ENCODE measurements around the gene SLIT3.

The SLIT3 gene

GRCh38 chr5:168781941-168782571, 518.9 kb downstream of the SLIT3 start:
- DNase-seq = no peak

DNA sequence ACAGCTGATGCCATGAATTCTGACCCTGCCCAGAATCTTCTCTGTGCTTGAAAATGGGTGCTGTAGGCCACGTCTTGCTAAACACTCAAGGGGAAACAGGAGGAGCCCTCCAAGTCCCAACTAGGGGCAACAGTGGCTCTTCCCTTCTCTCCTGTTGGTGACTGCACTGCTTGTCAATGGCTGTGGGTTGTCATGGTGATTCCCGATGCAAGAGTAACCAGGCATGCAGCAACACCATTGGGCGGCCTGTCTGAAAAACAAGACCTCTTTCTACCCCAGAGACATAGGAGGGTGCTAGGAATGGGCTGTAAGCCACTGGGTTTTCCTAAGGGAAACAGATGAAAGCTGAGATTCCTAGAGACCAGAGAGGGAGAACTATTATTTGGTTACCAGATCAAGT, 520.1 kb downstream of the SLIT3 start:
- no peak for DNase-seq

DNA sequence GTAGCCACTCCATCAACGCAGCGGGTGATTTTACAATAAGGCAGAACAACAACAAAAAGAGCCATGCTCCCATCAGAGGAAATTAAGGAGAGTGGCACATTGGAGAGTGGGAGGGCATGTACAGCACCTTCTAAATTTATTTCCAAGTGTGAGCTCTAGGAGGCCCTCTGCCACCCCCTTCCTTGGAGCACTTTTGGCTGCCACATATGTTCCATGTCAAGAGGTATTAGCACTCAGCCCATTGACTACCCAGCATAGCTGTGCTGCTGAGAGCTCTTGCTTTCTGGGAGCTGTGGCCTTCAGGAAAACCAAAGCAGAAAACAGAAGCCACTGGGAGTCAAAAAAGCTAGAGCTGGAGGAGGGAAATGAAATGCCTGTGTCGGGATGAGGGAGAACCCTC, 521.6 kb downstream of the SLIT3 start:
- no peak for DNase-seq

DNA sequence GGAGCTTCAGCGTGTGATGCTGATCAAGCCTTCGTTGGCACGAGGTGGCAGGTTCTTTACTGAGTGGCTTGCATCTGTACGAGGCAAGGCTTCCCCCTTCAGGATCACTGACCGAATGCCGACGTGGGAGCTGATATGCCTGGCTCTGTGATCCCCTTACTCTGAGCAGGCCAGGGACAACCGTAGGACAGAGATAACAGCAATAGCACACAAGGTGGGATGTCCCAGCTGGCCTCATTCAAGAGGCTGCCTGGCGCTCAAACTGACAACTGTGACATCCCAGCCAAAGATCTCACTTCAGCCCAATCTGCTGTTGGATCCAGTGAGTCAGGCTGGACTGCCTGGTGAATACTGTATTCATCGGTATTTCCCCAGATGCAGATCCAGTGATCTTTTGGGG, 522.4 kb downstream of the SLIT3 start:
- no peak for DNase-seq

DNA sequence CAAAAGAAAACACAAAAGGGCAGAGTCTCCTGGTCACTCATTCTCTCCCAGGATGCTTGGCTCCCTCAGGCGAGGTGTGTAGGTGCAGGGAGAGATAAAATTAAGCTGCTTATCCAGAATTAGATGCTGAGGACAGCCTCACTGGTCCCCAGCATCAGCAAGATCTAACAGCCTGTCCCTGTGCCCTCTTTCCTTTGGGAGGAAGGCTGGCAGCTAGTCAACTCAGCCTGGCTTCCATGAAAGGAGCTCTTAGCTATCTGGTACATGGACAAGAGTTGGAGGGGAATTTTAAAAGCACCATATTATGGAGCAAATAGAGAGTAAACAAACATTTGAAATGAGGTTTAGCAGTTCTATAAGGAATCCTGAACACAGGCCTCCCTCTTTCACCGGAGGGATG, 523.3 kb downstream of the SLIT3 start:
- DNase-seq = no peak

GRCh38 chr5:168776070-168776469, 524.9 kb downstream of the SLIT3 start:
- no peak for DNase-seq

DNA sequence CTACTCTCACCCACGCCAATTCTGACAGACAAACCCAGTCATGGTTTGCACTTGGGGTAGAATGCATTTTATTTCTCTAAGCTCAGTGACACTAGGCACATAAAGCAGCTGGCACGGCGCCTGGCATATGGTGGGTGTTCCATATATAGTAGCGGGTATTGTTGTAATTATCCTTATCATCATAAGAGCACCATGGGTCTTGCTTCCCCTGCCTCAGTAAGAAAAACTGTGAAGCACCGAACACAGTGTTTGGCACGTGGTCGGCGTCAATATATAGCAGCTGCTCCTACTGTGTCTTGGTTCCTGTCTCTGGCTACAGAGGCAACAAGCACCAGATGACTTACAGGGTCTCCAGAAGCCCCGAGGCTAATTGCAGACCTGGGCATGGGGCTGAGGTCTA, 527.7 kb downstream of the SLIT3 start:
- DNase-seq = no peak

DNA sequence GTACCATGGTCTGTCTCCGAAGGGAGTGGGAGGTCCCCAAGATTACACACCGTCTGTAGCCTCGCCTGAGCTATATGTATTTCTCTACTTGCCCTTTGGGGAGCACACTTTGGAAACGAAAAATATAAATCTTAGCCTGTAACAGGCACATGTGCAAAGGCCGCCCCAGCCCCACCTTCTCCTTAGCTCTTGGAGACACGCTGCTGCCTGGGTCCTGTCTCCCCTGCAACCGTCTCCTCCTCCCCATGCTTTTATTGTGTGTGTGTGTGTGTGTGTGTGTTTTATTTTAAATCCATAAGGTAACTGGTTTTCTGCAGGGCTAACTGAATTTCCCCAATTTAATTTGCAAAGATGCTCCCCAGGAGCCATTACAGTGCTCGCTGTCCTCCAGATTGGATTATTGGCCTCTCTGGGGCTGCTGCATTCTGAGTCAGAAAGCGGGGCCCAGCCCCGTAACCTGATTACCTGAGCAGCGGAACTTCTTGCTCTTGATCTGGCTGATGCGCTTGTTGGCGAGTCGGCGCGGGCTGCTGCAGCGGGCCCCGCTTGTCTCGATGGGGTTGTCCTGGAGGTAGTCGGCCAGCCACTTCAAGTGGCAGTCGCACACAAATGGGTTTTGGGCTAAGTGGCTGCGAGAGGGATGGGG, 528.5 kb downstream of the SLIT3 start:
- no peak for DNase-seq

DNA sequence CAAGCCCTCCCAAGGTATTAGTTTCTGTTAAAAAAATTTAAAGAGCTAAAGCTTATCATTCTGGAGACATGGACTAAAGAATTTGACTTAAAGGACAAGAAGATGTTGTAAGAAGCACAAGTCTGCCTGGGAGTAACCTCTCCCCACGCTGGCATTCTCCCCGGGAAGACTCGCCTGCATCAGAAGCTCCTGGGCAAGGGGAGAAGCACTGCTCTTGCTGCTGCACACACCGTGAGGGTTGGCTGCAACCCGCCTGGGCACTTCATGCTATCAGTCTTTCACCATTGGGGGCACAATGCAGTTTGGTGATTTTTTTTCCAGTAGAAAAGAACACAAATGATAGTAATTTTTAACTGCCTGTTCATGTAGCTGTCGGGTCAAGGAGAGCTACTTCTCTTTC, 529.3 kb downstream of the SLIT3 start:
- no peak for DNase-seq

GRCh38 chr5:168770996-168771395, 529.9 kb downstream of the SLIT3 start:
- no peak for DNase-seq

GRCh38 chr5:168770036-168770498, 530.9 kb downstream of the SLIT3 start:
- no peak for DNase-seq

- DNase-seq = no peak
Measured at GRCh38 chr5:168768172-168768571, 532.8 kb downstream of the SLIT3 start.

DNA sequence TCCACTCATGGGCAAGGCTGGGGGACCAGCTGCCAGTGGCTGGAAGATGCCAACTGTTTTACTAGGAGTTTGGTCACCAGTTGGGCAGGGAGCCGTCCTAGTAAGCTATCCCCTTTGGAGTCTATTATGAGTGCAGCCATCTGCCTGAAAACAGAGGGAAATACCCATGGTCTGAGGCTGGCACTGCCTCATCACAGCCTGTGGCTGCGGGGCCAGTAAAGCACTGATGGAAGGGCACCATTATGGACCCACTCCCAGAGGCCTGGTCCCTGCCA, 534.6 kb downstream of the SLIT3 start:
- no peak for DNase-seq

- DNase-seq = no peak
Measured at GRCh38 chr5:168765551-168766425, 535.2 kb downstream of the SLIT3 start.

- DNase-seq = no peak
Measured at GRCh38 chr5:168765086-168765550, 535.8 kb downstream of the SLIT3 start.

GRCh38 chr5:168756453-168757391, 544.2 kb downstream of the SLIT3 start:
- DNase-seq = no peak

GRCh38 chr5:168755548-168756093, 545.3 kb downstream of the SLIT3 start:
- DNase-seq = no peak

DNA sequence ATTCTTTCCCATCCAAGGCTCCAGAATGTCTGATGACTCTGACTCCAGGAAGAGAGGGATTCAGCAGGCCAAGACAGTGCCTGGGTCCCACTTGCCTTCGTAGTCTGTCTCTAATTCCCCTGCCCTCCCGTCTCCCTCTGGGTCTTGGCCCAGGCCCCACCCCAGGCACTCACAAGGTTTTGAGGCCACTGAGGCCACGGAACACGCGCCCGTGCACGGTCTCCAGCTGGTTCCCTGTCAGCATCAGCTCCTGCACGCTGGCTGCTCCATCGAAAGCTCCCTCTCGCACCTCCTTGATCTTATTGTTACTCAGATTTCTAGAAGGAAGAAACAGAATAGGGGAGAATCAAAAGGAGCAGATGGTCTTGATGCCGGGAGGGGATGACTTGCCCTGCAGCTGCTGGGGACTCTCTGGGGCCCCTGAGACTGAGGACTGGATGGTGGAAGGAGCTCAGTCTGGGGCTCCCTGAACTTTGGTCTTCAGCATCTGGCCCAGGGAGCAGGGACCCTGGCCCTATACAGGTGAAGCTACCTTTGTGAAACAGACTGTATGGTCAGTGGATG, 547.2 kb downstream of the SLIT3 start:
- no peak for DNase-seq

GRCh38 chr5:168752416-168753190, 548.3 kb downstream of the SLIT3 start:
- no peak for DNase-seq

- no peak for DNase-seq
Measured at GRCh38 chr5:168752012-168752411, 548.9 kb downstream of the SLIT3 start.

- DNase-seq = no peak
Measured at GRCh38 chr5:168750926-168751325, 550.0 kb downstream of the SLIT3 start.

Data from NCI-H1436 treated with DMSO at 0.1 percent for 48 hours (cell line).